NOMO-1 treated with dmso at 0.1 percent for 144 hours (cell line): ENCODE data around the gene OGFR.

Experiments
- DNase-seq: peaks from one replicate; lab custom pipeline; 2025; ENCODE audit not compliant: unreplicated experiment; lab: John Stamatoyannopoulos, UW

The OGFR gene

GRCh38 chr20:62858058-62858830 is 53.6 kb downstream of the OGFR start:
- DNase-seq = no peak

GRCh38 chr20:62859721-62860120 is 55.1 kb downstream of the OGFR start:
- no peak for DNase-seq

DNA sequence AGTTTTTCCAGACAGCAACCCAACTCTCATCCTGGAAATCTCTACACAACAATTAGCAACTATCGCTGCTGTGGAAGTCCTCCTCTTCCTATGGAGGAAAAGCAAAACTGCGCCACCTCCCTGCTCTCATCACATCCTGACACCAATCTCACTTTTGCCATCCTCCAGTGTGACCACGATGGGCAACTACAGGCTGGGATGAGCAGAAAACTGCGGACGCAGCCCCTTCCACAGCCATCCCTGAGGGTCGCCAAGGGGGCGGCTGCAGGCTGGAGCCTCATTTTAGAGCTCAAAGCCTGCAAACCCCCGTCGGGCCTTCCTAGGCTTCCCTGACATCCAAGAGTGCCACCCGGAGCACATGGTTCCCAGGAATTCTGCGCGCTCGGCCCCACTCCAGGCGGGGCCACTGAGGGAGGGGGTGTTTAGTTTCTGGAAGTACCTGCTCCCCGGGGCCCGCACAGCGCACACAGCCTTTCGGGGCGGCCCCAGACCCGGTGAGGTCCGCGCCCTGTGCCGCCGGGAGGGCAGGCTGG is 55.8 kb downstream of the OGFR start:
- no peak for DNase-seq

- DNase-seq = no peak
Observed at GRCh38 chr20:62860924-62861691, 56.5 kb downstream of the OGFR start.

DNA sequence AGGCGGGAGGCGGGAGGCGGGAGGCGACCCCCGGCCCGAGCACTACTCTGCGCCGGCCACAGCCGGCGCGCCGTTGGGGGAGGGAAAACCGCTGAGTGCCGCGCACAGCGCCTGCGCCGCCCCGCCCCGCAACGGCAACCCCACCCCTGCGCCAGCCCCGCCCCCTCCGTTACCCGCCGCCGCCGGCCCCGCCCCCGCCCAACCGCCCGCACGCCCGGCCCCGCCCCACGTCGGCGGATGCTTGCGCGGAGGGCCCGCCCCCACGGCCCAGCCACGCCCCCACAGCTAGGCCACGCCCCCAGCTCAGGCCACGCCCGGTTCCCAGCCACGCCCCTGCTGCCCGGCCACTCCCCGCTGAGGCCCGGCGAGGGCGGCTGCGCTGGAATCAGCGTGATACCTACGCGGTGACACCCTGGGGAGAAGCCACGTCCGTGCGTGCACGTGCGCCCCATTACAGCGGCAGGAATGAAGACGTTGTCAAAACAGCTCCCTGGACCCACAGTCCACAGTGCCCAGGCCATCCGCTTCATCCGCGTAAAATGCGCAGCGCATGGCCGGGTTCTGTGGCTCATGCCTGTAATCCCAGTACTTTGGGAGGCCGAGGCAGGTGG is 57.2 kb downstream of the OGFR start, which contains the start of gene TCFL5:
TCFL5 (minus strand) TSS at position 97 of the 611 bp plus-strand sequence. CDS start 152 bp downstream, outside the sequence.
- DNase-seq = peak; percentile 68
